ENCODE results near the gene SHKBP1.

- TF ChIP-seq, protein P1, sequence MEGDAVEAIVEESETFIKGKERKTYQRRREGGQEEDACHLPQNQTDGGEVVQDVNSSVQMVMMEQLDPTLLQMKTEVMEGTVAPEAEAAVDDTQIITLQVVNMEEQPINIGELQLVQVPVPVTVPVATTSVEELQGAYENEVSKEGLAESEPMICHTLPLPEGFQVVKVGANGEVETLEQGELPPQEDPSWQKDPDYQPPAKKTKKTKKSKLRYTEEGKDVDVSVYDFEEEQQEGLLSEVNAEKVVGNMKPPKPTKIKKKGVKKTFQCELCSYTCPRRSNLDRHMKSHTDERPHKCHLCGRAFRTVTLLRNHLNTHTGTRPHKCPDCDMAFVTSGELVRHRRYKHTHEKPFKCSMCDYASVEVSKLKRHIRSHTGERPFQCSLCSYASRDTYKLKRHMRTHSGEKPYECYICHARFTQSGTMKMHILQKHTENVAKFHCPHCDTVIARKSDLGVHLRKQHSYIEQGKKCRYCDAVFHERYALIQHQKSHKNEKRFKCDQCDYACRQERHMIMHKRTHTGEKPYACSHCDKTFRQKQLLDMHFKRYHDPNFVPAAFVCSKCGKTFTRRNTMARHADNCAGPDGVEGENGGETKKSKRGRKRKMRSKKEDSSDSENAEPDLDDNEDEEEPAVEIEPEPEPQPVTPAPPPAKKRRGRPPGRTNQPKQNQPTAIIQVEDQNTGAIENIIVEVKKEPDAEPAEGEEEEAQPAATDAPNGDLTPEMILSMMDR (IDR thresholded peaks at IDR 0.05): no peak
- TF ChIP-seq POLR2A (IDR thresholded peaks at IDR 0.05) (no peak), POLR2AphosphoS5 (IDR thresholded peaks at IDR 0.05) (no peak)
These were observed 4.7 kb upstream of the SHKBP1 start for GRCh38 chr19:40571831-40572495.
